ENCODE measurements around the gene DTYMK. TPM values are rescaled to one million over a fixed set of nuclear protein-coding genes. Genes with fewer than 3 reads are reported as not detected.

DTYMK gene
- total and polyA plus RNA-seq, 10 donors = 14.0 to 38.9 (median 19.4) TPM

GRCh38 chr2:241648453-241648852, 38.2 kb downstream of the DTYMK start:
- DNase-seq = no peak
- Histone ChIP-seq H3K36me3 (peaks cover 0 to 59% (median 30%) of the 10 kb centered on the region in 6 donors), H3K27ac (no peak overlapping the region), H3K4me1 (peaks cover 0 to 54% (median 5%) of the 10 kb centered on the region in 6 donors), H3K27me3 (replicated peaks in 1 of 7) (no peaks in the 10 kb centered on the region), H3K4me3 (no peak overlapping the region), H3K9me3 (no peaks in the 10 kb centered on the region)
- TF ChIP-seq CTCF (IDR thresholded peaks at IDR 0.05 in 8 of 11, conservative IDR thresholded peaks at IDR 0.05 in 3 of 11) = no peak
- TF ChIP-seq POLR2A (IDR thresholded peaks at IDR 0.05) = no peak
- TF ChIP-seq POLR2AphosphoS5 (IDR thresholded peaks at IDR 0.05) = no peak
- WGBS, 5 donors = 82 to 93% (median 87%) methylated on average over 6 of the region's 6 CpGs
- intact Hi-C loops (cut with DNase I; ENCODE audit: low total_unique reads) = no loop called here

- intact Hi-C loops (cut with DNase I; ENCODE audit: low total_unique reads) = no loop called here
- DNase-seq = no peak
- 87 to 96% (median 94%) methylated on average over 14 of the region's 14 CpGs for WGBS, 5 donors
Measured at GRCh38 chr2:241645915-241646645, 40.5 kb downstream of the DTYMK start.

GRCh38 chr2:241645056-241645914, 41.3 kb downstream of the DTYMK start:
- intact Hi-C loops (cut with DNase I; ENCODE audit: low total_unique reads) = no loop called here
- peaks cover 0 to 28% (median 3%) of the 10 kb centered on the region in 6 donors for H3K36me3 ChIP-seq
- 85 to 92% (median 90%) methylated on average over 23 to 26 of the region's 26 CpGs for WGBS, 5 donors

More at GRCh38 chr2:241645915-241646645, 40.5 kb downstream of the DTYMK start:
- Histone ChIP-seq H3K4me1 (peaks cover 3 to 75% (median 15%) of the 10 kb centered on the region in 6 donors), H3K36me3 (peaks cover 0 to 35% (median 6%) of the 10 kb centered on the region in 6 donors), H3K4me3 (no peak overlapping the region), H3K27ac (no peak overlapping the region), H3K9me3 (no peaks in the 10 kb centered on the region), H3K27me3 (replicated peaks in 1 of 7) (no peaks in the 10 kb centered on the region)
- TF ChIP-seq CTCF (IDR thresholded peaks at IDR 0.05 in 8 of 11, conservative IDR thresholded peaks at IDR 0.05 in 3 of 11) (no peak), POLR2AphosphoS5 (IDR thresholded peaks at IDR 0.05) (no peak), POLR2A (IDR thresholded peaks at IDR 0.05) (no peak)

More at GRCh38 chr2:241645056-241645914, 41.3 kb downstream of the DTYMK start:
- Histone ChIP-seq H3K4me3 (no peak overlapping the region), H3K9me3 (no peaks in the 10 kb centered on the region), H3K4me1 (peaks cover 3 to 83% (median 21%) of the 10 kb centered on the region in 6 donors), H3K27ac (no peak overlapping the region), H3K27me3 (replicated peaks in 1 of 7) (no peaks in the 10 kb centered on the region)
- DNase-seq = no peak
- TF ChIP-seq POLR2AphosphoS5 (IDR thresholded peaks at IDR 0.05) = no peak
- TF ChIP-seq POLR2A (IDR thresholded peaks at IDR 0.05) = no peak
- no peak for TF ChIP-seq CTCF (IDR thresholded peaks at IDR 0.05 in 8 of 11, conservative IDR thresholded peaks at IDR 0.05 in 3 of 11)

Measured in spleen (tissue), 11 donors.